ENCODE results near the gene TTC1.

Gene TTC1

DNA sequence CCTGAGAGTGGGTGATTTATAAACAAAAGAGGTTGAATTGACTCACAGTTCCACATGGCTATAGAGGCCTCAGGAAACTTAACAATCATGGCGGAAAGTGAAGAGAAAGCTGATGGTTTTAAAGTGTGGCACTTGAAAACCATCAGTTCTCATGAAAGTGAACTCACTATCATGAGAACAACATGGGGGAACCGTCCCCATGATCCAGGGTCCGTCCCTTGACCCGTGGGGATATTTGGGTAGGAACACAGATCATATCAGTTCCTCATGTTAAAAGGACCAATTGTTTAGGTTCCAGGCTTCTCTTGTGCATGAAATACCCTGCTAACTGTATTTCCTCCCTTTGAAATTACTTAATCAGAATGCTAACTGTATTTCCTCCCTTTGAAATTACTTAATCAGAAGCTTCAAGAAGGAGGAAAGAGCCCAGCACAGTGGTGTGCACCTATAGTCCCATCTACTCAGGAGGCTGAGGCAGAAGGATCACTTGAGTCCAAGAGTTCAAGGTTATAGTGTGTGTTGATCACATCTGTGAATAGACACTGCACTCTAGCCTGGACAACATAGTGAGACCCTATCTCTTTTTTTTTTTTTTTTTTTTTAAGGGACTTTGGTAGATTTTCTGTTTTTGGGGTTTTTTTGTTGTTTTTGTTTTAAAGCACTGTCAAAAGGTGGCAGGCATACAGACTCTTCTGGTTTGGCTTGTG is 24.8 kb downstream of the TTC1 start:
- H3K4me3 ChIP-seq (ENCODE audit: low read length in 2 of 2), result no peak overlapping the region
- H2AFZ ChIP-seq (ENCODE audit: low read length), result no peak overlapping the region
- peaks cover 5 to 82% of the 10 kb centered on the region in 2 donors for H3K36me3 ChIP-seq (replicated peaks in 1 of 2; ENCODE audit: control insufficient read depth in 2 of 2, insufficient read depth in 2 of 2, low read length in 2 of 2)
- no peaks in the 10 kb centered on the region for H3K4me1 ChIP-seq (ENCODE audit: control insufficient read depth in 2 of 2, insufficient read depth in 1 of 2, low read depth in 1 of 2, low read length in 2 of 2)
- no peak overlapping the region for H4K91ac ChIP-seq (ENCODE audit: low read depth, low read length, poor library complexity)
- H2BK5ac ChIP-seq (ENCODE audit: low read length), result no peak overlapping the region
- no peaks in the 10 kb centered on the region for H3K79me1 ChIP-seq (ENCODE audit: low read depth, low read length)
- no peak overlapping the region for H3K23ac ChIP-seq (ENCODE audit: low read depth, low read length, poor library complexity)
- H3K4ac ChIP-seq (ENCODE audit: low read length), result no peak overlapping the region
- H3K9ac ChIP-seq (ENCODE audit: low read depth, low read length, poor library complexity), result no peak overlapping the region
- WGBS, 2 donors (ENCODE audit: extremely low coverage in 2 of 2, insufficient read length in 2 of 2, insufficient replicate concordance in 1 of 2), result no CpG with 5 or more reads among the region's 4 CpGs
- H3K4me2 ChIP-seq (ENCODE audit: insufficient read depth, low read length, poor library complexity, severe bottlenecking), result no peak overlapping the region
- H3K14ac ChIP-seq (ENCODE audit: low read length), result no peak overlapping the region
- no peak overlapping the region for H2BK15ac ChIP-seq (ENCODE audit: low read length)
- H2BK12ac ChIP-seq (ENCODE audit: low read length), result no peak overlapping the region
- no peak overlapping the region for H3K18ac ChIP-seq (ENCODE audit: low read length)
- H2AK5ac ChIP-seq (ENCODE audit: low read depth, low read length), result no peak overlapping the region
- H4K8ac ChIP-seq (ENCODE audit: low read depth, low read length), result no peak overlapping the region
- no peak for DNase-seq (ENCODE audit: low spot score)
- no peaks in the 10 kb centered on the region for H3K27me3 ChIP-seq (ENCODE audit: control insufficient read depth in 3 of 3, insufficient read depth in 3 of 3, low read depth in 1 of 3, low read length in 3 of 3)
- no peak overlapping the region for H3K27ac ChIP-seq (replicated peaks; ENCODE audit: low read length)
- H3K9me3 ChIP-seq (replicated peaks in 1 of 2; ENCODE audit: control insufficient read depth in 2 of 2, insufficient read depth in 1 of 2, low read depth in 1 of 2, low read length in 2 of 2), result no peaks in the 10 kb centered on the region
- H2BK120ac ChIP-seq (ENCODE audit: low read depth, low read length), result no peak overlapping the region

DNA sequence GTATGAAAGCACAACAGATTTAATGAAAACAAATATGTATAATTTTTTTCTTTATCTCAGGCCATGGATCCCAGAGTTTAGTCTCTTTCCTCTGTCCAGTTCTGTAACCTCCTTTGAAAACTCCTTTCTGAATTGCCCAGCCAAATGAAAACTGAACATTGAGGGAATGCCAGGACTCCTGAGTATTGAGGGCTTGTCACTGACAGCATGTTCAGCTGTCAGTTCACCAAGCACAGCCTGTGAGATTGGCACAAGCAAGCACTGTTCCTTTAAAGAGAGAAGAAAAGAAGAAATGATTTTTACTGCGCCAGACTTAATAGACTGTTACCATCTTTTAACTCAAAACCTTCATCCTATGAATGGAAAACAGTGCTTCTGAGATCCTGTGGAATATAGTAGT is 27.3 kb downstream of the TTC1 start:
- Histone ChIP-seq H2BK15ac (ENCODE audit: low read length) (no peak overlapping the region), H2BK12ac (ENCODE audit: low read length) (no peak overlapping the region), H3K9ac (ENCODE audit: low read depth, low read length, poor library complexity) (no peak overlapping the region), H4K8ac (ENCODE audit: low read depth, low read length) (no peak overlapping the region), H3K4me3 (ENCODE audit: low read length in 2 of 2) (no peak overlapping the region), H4K91ac (ENCODE audit: low read depth, low read length, poor library complexity) (no peak overlapping the region), H3K4ac (ENCODE audit: low read length) (no peak overlapping the region), H3K4me2 (ENCODE audit: insufficient read depth, low read length, poor library complexity, severe bottlenecking) (no peak overlapping the region), H3K79me1 (ENCODE audit: low read depth, low read length) (no peaks in the 10 kb centered on the region), H3K18ac (ENCODE audit: low read length) (no peak overlapping the region), H2BK5ac (ENCODE audit: low read length) (no peak overlapping the region), H3K9me3 (replicated peaks in 1 of 2; ENCODE audit: control insufficient read depth in 2 of 2, insufficient read depth in 1 of 2, low read depth in 1 of 2, low read length in 2 of 2) (no peaks in the 10 kb centered on the region), H3K27ac (replicated peaks; ENCODE audit: low read length) (no peak overlapping the region), H3K36me3 (replicated peaks in 1 of 2; ENCODE audit: control insufficient read depth in 2 of 2, insufficient read depth in 2 of 2, low read length in 2 of 2) (peaks cover 4 to 88% of the 10 kb centered on the region in 2 donors), H3K14ac (ENCODE audit: low read length) (no peak overlapping the region), H3K23ac (ENCODE audit: low read depth, low read length, poor library complexity) (no peak overlapping the region), H3K27me3 (ENCODE audit: control insufficient read depth in 3 of 3, insufficient read depth in 3 of 3, low read depth in 1 of 3, low read length in 3 of 3) (no peaks in the 10 kb centered on the region), H2AK5ac (ENCODE audit: low read depth, low read length) (no peak overlapping the region), H2BK120ac (ENCODE audit: low read depth, low read length) (no peak overlapping the region), H2AFZ (ENCODE audit: low read length) (no peak overlapping the region), H3K4me1 (ENCODE audit: control insufficient read depth in 2 of 2, insufficient read depth in 1 of 2, low read depth in 1 of 2, low read length in 2 of 2) (no peaks in the 10 kb centered on the region)
- no peak for DNase-seq (ENCODE audit: low spot score)
- WGBS, 2 donors (ENCODE audit: extremely low coverage in 2 of 2, insufficient read length in 2 of 2, insufficient replicate concordance in 1 of 2), result no CpG with 5 or more reads among the region's 1 CpG

DNA sequence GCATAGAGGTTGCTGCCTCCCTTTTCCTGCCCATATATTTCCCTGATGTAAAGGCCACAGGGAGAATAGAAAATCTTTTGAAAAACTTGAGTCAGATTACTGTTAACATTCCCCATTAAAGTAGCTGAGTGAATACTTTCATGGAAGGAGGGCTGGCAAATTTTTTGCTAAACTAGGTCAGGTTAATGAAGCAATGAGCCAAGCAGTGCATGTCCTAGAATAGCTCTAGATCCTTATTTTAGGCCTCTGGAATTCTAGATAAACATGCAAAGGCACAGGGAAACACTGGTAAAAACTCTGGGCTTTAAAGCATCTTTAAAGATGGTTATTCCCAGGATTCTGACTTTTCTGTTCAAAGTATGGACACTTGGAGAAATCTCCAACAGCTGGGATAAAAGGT is 27.9 kb downstream of the TTC1 start:
- H3K18ac ChIP-seq (ENCODE audit: low read length), result no peak overlapping the region
- no peak overlapping the region for H3K9ac ChIP-seq (ENCODE audit: low read depth, low read length, poor library complexity)
- H3K4me2 ChIP-seq (ENCODE audit: insufficient read depth, low read length, poor library complexity, severe bottlenecking), result no peak overlapping the region
- peaks cover 7 to 89% of the 10 kb centered on the region in 2 donors for H3K36me3 ChIP-seq (replicated peaks in 1 of 2; ENCODE audit: control insufficient read depth in 2 of 2, insufficient read depth in 2 of 2, low read length in 2 of 2)
- H3K79me1 ChIP-seq (ENCODE audit: low read depth, low read length), result no peaks in the 10 kb centered on the region
- no peak overlapping the region for H2AFZ ChIP-seq (ENCODE audit: low read length)
- no peak overlapping the region for H3K27ac ChIP-seq (replicated peaks; ENCODE audit: low read length)
- no peak overlapping the region for H2BK5ac ChIP-seq (ENCODE audit: low read length)
- no peak overlapping the region for H3K23ac ChIP-seq (ENCODE audit: low read depth, low read length, poor library complexity)
- DNase-seq (ENCODE audit: low spot score), result no peak
- H4K8ac ChIP-seq (ENCODE audit: low read depth, low read length), result no peak overlapping the region
- H2BK120ac ChIP-seq (ENCODE audit: low read depth, low read length), result no peak overlapping the region
- no peak overlapping the region for H2AK5ac ChIP-seq (ENCODE audit: low read depth, low read length)
- no peak overlapping the region for H2BK12ac ChIP-seq (ENCODE audit: low read length)
- H4K91ac ChIP-seq (ENCODE audit: low read depth, low read length, poor library complexity), result no peak overlapping the region
- no peaks in the 10 kb centered on the region for H3K27me3 ChIP-seq (ENCODE audit: control insufficient read depth in 3 of 3, insufficient read depth in 3 of 3, low read depth in 1 of 3, low read length in 3 of 3)
- no peaks in the 10 kb centered on the region for H3K9me3 ChIP-seq (replicated peaks in 1 of 2; ENCODE audit: control insufficient read depth in 2 of 2, insufficient read depth in 1 of 2, low read depth in 1 of 2, low read length in 2 of 2)
- H2BK15ac ChIP-seq (ENCODE audit: low read length), result no peak overlapping the region
- H3K4me3 ChIP-seq (ENCODE audit: low read length in 2 of 2), result no peak overlapping the region
- H3K14ac ChIP-seq (ENCODE audit: low read length), result no peak overlapping the region
- no peak overlapping the region for H3K4ac ChIP-seq (ENCODE audit: low read length)
- H3K4me1 ChIP-seq (ENCODE audit: control insufficient read depth in 2 of 2, insufficient read depth in 1 of 2, low read depth in 1 of 2, low read length in 2 of 2), result no peaks in the 10 kb centered on the region

DNA sequence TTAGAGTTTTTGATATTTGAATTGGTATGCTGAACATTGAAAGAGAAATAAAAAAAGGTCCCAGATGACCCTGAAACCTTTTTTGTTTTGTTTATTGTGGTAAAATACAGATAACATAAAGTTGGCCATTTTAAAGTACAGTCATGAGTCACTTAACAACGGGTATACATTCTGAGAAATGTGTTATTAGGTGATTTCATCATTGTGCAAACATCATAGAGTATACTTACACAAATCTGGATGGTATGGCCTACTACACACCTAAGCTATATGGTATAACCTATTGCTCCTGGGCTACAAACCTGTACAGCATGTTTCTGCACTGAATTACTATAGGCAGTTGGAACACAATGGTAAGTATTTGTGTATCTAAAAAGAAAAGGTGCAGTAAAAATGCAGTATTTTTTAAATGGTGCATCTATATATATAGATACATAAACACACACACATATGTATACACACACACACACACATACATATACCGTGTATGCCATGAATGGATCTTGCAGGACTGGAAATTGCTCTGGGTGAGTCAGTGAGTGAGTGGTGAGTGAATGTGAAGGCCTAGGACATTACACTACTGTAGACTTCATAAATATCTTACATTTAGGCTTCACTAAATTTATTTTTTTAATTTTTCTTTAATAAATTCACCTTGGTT is 31.0 kb downstream of the TTC1 start:
- H4K8ac ChIP-seq (ENCODE audit: low read depth, low read length), result no peak overlapping the region
- no peak overlapping the region for H2AK5ac ChIP-seq (ENCODE audit: low read depth, low read length)
- no peak overlapping the region for H3K27ac ChIP-seq (replicated peaks; ENCODE audit: low read length)
- no peak overlapping the region for H3K18ac ChIP-seq (ENCODE audit: low read length)
- H2BK5ac ChIP-seq (ENCODE audit: low read length), result no peak overlapping the region
- DNase-seq (ENCODE audit: low spot score), result no peak
- H2BK120ac ChIP-seq (ENCODE audit: low read depth, low read length), result no peak overlapping the region
- no peaks in the 10 kb centered on the region for H3K27me3 ChIP-seq (ENCODE audit: control insufficient read depth in 3 of 3, insufficient read depth in 3 of 3, low read depth in 1 of 3, low read length in 3 of 3)
- H2AFZ ChIP-seq (ENCODE audit: low read length), result no peak overlapping the region
- no peak overlapping the region for H3K4me2 ChIP-seq (ENCODE audit: insufficient read depth, low read length, poor library complexity, severe bottlenecking)
- no peaks in the 10 kb centered on the region for H3K9me3 ChIP-seq (replicated peaks in 1 of 2; ENCODE audit: control insufficient read depth in 2 of 2, insufficient read depth in 1 of 2, low read depth in 1 of 2, low read length in 2 of 2)
- no peak overlapping the region for H2BK12ac ChIP-seq (ENCODE audit: low read length)
- H3K9ac ChIP-seq (ENCODE audit: low read depth, low read length, poor library complexity), result no peak overlapping the region
- no peak overlapping the region for H3K14ac ChIP-seq (ENCODE audit: low read length)
- WGBS, 2 donors (ENCODE audit: extremely low coverage in 2 of 2, insufficient read length in 2 of 2, insufficient replicate concordance in 1 of 2), result no CpG with 5 or more reads among the region's 2 CpGs
- no peak overlapping the region for H3K4me3 ChIP-seq (ENCODE audit: low read length in 2 of 2)
- H3K36me3 ChIP-seq (replicated peaks in 1 of 2; ENCODE audit: control insufficient read depth in 2 of 2, insufficient read depth in 2 of 2, low read length in 2 of 2), result peaks cover 5 to 86% of the 10 kb centered on the region in 2 donors
- H2BK15ac ChIP-seq (ENCODE audit: low read length), result no peak overlapping the region
- H4K91ac ChIP-seq (ENCODE audit: low read depth, low read length, poor library complexity), result no peak overlapping the region
- peaks cover 0 to 17% of the 10 kb centered on the region in 2 donors for H3K4me1 ChIP-seq (ENCODE audit: control insufficient read depth in 2 of 2, insufficient read depth in 1 of 2, low read depth in 1 of 2, low read length in 2 of 2)
- H3K79me1 ChIP-seq (ENCODE audit: low read depth, low read length), result no peaks in the 10 kb centered on the region
- no peak overlapping the region for H3K4ac ChIP-seq (ENCODE audit: low read length)
- no peak overlapping the region for H3K23ac ChIP-seq (ENCODE audit: low read depth, low read length, poor library complexity)

All from neuronal stem cell (in vitro differentiated cells).